GM13977 (cell line): Measurements from ENCODE around the gene CNNM3.
A peak's percentile ranks its signal among the peaks of the same experiment; 100 is the strongest.

Experiments used
- DNase-seq: peaks from one replicate; pipeline ENCODE4 v3.0.0; 2012; ENCODE audit warnings: low spot score
- CTCF ChIP-seq: IDR thresholded peaks from 2 replicates; pipeline ENCODE4 v1.5.1; 2012; ENCODE audit warnings: mild to moderate bottlenecking, control low read depth; ENCODE audit not compliant: insufficient read depth; ENCODE audit errors: extremely low read depth, missing control alignments
- in situ Hi-C: fragments of 300-500 bp; cut with MboI; formaldehyde crosslinking; loops from one replicate; pipeline ENCODE4 v1.12.0; 2022; ENCODE audit warnings: low sequenced_read_pairs, low pct_unique_long_range_greater_than_20kb, mixed read lengths, inconsistent platforms; ENCODE audit not compliant: unreplicated experiment

Gene CNNM3

GRCh38 chr2:96798733-96799622, 17.1 kb upstream of the CNNM3 start:
- in situ Hi-C loops, result no loop called here
- no peak for DNase-seq
- no peak for TF ChIP-seq CTCF

GRCh38 chr2:96799623-96799935, 16.5 kb upstream of the CNNM3 start:
- TF ChIP-seq CTCF, result no peak
- DNase-seq, result no peak
- in situ Hi-C loops, result no loop called here

GRCh38 chr2:96800061-96801004, 15.7 kb upstream of the CNNM3 start:
- in situ Hi-C loops, result no loop called here
- TF ChIP-seq CTCF, result no peak
- no peak for DNase-seq

GRCh38 chr2:96801005-96801785, 14.9 kb upstream of the CNNM3 start:
- in situ Hi-C loops, result no loop called here
- DNase-seq, result peak; percentile 91
- TF ChIP-seq CTCF, result peak; percentile 99

GRCh38 chr2:96801786-96802595, 14.1 kb upstream of the CNNM3 start:
- in situ Hi-C loops, result no loop called here
- DNase-seq, result peak; percentile 69
- no peak for TF ChIP-seq CTCF
